HG03558 (cell line): ENCODE results near the gene FPR1.

Experiments used
- ATAC-seq: cut with Tn5 transposase; IDR thresholded peaks from one replicate; pipeline ENCODE4 v1.9.1; 2021; ENCODE audit warnings: moderate number of reproducible peaks; ENCODE audit not compliant: unreplicated experiment; ENCODE audit errors: extremely low read depth

The FPR1 gene, protein sequence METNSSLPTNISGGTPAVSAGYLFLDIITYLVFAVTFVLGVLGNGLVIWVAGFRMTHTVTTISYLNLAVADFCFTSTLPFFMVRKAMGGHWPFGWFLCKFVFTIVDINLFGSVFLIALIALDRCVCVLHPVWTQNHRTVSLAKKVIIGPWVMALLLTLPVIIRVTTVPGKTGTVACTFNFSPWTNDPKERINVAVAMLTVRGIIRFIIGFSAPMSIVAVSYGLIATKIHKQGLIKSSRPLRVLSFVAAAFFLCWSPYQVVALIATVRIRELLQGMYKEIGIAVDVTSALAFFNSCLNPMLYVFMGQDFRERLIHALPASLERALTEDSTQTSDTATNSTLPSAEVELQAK

DNA sequence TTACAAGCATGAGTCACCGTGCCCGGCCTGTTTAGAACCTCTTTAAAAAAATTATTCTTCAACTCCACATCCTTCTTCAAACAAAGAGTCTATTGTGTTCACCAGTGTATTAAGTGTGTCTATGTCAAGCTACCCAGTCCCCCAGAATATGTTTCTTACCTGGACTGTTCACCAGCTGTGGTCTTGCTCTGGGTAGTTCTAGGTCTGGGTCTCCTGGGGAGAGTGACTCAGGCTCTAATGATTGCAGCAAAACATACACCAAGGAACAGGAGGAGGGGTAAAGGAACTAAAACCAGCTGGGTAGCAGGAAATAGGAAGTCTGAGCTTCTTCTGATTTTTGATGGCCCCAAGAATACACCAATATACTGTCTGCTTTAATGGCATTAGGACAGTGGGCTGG, at the start of gene FPR1:
Gene FPR1, minus strand, starts transcription at position 224 of the 400 bp plus-strand sequence. CDS start 4,884 bp downstream, outside the sequence.
- ATAC-seq, result no peak

DNA sequence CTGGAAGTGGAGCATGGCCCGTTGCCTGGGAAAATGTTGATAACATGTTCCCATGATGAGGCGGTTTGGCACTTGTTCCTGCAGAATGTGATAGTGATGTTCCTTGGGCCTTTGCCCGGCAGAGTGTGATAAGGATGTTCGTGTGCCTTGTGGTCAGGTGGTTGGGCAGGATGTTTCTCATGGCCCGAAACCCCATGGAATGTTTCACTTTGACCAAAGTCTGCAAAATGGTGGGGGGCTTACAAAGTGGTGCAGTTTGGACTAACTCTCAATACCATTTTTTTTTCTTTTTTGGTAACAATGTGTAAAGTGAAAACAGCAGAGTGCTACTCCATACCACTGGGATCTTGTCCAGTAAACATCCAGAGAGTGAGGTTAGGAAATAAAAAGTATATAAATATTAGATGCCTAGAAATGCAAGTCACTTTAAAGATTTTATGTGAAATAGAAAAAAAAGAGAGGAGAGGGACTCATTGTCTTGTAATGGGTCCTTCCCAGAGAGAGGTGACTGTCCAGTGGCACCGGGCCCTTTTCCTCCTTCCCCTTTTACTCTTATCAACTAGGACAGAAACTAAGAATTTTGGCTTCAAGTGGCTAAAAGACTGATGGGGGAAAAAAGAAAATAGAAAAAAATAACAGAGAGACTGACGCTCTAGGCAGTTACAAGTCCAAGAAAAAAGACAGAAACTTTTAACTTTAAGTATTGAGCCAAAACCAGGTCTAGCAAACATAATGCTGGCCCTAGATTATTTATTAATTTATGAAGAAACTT, 49.0 kb upstream of the FPR1 start:
- no peak for ATAC-seq

DNA sequence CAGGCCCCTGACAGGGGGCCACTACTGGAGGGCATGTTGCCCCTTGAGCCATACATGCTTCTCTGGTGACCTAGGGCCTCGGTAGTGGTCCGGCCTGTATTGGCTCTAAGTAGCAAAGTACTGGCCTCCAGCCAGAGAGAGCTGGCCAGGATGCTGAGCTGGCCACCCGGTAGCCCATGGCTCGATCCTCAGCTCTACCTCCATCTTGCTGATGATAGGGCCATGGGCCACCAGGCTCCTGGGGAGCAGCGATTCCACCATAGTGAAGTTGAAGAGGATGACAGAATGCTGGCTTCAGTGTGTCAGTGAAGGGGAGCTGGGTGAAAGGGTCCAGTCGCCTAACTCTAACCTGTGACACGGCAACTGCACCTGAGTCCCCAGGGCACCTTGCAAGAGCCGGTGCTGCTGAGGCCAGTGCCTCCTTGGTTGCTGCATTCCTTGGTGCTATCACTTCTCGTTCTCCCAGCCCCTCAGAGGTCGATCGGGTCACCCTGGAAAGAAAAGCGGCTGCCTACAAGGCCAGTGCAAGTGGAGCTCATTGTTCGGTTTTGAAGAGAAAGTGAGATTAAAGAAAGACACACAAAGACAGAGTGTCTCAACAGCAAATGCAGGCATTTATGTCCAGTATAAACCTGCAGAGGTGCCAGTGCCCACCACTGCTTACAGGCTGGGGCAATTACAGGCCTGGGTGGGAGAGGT, 48.2 kb upstream of the FPR1 start:
- ATAC-seq, result no peak

DNA sequence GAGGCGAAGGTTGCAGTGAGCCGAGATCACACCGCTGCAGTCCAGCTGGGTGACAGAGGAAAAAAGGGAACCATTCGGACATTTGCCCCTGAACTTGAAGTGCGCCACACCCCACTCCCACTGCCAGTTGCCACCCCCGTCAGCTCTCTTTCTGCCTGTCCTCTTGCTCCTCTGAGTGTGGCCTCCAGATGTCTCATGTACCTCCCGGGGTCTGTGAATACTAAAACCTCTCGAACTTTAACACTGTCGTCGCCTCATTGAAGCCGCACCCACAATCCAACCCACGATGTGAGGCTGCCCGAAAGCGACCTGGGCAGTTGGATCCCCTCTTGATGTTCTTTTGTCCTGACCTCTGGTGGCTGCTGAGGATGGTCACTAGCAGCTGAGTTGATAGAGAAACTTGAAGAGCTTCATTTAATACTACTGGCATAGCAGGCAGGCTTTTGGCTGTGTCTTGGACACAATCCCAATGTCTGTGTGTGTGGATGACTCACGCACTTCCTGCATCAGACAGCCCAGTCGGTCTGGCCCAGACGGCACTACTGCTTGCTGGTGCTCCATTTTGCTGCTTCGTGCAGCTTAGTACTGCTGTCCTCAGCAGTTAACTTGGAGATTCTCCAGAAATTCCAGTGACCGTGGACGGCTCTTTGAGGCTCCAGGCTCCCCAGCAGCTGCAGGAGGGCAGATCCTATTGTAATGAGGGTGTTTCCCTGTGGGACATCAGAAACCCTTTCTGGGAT, 47.5 kb upstream of the FPR1 start:
- no peak for ATAC-seq

DNA sequence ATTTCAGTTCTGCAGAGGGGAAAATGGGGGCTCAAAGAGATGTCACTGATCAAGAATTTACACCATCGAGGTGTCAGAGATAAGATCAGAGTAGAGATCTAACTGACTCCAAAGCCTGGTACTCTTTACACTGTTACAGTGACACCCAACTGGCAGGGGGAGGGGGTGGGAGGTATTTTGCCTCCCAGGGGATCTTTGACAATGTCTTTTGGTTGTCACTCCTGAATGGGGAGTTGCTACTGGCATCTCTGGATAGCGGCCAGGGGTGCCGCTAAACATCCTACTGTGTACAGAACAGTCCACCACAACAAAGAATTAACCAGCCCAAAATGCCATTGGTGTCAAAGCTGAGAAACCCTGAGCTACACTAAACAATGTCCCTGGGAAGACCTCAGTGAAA, 46.4 kb upstream of the FPR1 start:
- no peak for ATAC-seq

DNA sequence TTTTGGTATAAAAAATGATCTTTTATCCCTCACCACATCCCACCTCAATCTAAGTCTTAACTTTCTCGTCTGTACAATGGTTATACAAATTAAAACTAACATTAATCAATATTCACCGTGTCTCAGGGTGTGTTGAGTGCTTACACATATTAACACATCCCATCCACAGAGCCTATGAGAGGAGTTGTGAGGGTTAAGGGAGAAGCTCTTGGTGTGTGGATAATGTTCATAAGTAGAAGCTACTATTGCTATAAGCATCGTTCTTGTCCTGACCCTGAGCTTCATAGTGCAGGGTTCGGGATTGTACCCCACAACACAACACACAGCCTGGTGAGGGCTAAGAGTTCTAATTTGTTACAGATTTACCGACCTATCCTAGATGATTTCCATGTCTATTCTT, 45.8 kb upstream of the FPR1 start:
- ATAC-seq, result no peak

DNA sequence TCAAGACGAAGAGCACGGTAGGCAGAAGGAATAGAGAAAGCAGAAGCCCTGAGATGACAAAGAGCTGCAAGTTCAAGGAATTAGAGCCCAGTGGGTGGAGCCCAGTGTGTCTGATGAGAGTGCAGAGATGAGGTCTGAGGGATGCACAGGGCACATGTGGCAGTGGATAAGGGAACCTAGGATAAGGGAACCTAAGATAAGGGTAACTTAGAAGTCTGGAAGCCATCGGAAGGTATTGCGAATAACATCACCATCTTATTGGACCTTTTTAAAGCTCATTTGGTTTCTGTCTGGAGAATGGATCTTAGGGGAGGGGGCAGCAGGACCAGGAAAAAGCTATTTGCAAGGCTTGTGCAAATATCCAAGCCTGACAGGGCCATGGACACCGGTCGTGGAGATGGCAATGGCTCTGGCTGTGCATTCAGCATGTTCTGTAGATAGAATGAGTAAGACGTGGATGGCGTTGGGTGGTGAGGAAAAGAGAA, 44.6 kb upstream of the FPR1 start:
- ATAC-seq, result no peak

DNA sequence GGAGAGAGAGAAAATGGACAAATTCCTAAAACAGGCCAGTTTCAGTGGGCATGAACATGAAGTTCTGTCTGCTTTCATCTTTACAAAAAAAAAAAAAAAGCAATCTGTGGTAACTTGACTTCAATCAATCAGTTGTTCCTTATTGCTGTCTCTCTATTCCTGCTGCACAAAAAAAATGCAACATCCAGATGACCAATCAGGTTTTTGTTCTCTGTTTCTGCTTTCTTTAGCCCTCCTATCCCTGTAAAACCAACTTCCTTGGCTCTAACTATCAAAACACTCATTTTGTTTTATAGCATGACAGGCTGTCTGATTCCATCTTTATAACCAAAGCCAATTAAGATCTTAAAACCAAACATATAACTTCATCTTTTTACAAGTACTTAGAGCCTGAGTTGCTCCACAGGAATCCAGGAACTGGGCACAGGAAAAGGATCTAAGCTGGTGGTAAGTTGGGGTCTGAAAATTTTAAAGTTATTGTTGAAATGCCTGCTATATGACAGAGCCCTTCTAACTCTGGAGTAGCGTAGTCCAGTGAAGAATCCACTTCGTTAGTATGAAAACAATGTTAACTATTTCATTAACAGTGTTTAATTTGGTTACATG, 43.3 kb upstream of the FPR1 start, which contains the start of gene FPR3:
Gene FPR3, plus strand, starts transcription at position 273 of the 606 bp plus-strand sequence. CDS start 28,592 bp downstream, outside the sequence.
- no peak for ATAC-seq

DNA sequence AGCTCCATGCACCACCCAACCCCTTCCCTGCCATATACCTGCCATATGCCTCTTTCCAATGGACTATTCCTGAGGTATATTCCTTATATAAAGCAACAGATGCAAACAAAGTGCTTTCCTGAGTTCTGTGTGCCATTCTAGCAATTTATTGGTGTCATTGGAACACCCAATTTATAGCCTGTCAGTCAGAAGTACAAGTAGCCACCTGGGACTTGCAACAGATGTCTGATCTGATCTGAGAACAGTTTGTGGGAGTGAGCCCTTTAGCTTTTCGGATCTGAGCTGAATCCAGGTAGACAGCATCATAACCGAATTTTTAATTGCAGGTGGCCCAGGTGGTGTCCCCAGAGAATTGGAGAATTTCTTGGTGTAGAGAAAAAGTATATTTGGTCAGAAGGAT, 42.3 kb upstream of the FPR1 start:
- ATAC-seq, result no peak

DNA sequence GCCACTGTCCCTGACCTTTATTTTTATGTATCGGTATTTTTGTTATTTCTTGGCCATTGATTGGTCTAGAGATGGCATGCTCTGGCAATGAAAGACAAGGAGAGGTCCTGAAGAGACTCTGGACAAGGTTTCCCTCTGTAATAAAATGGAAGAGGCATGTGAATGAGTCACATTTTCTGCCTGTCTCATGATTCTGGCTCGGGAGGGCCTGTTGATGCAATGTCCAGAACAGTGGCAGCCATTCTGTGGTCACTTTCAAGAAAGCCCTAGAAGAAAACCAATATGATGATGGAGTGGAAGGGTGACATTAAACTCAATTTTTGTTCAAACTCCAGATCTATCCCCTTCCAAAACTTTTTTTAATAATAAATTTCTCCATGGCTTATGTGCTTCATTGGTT, 41.3 kb upstream of the FPR1 start:
- no peak for ATAC-seq

DNA sequence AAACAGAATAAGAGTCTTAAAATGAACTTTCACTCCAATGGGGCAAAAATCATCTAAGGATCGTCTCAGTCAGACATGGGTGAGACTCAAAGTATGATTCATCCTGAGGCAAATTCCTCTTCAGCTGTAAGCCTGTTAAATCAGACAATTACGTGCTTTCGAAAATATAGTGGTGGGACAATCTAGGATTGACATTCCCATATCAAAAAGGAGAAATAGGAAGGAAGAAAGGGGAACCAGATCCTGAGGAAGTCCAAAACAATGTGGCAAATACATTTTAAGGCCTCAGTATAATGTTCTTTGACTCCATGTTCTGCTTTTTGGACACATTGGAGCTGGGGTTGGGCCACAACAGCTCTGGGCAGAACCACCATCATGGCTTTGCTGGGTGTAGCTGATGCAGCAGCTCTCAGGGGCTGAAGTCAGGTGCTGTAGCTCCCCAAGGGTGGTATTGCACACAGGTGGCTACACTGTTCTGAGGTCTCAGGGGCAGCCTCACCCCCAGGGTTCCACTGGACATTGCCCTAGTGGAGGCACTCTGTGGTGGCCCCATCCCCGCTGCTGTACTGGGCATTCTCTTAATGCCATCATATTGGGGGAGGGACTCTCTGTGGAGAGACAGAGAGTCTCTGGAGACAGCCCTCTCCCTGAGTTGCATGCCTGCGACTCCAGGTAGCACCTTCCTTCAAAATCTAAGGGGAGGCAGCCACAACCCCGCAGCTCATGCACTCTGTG, 37.5 kb upstream of the FPR1 start:
- ATAC-seq, result no peak

DNA sequence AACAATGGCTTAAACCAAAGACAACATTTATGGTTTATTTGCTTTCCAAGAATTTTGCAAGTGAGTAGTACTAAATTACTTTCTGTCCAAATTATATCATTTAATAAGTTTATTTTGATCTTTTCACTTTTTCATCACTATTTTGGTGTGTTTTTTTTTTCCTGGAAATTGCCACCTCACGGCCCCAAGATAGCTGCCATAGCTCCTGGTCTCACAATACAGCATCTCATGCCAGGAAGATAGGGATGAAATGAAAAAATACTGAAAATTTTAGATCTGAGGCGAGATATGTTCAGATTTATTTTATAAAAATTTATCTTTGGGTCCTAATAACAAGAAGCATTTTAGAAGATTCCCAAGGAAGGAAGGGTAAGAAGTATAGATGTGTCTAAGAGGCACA, 36.4 kb upstream of the FPR1 start:
- ATAC-seq, result no peak

DNA sequence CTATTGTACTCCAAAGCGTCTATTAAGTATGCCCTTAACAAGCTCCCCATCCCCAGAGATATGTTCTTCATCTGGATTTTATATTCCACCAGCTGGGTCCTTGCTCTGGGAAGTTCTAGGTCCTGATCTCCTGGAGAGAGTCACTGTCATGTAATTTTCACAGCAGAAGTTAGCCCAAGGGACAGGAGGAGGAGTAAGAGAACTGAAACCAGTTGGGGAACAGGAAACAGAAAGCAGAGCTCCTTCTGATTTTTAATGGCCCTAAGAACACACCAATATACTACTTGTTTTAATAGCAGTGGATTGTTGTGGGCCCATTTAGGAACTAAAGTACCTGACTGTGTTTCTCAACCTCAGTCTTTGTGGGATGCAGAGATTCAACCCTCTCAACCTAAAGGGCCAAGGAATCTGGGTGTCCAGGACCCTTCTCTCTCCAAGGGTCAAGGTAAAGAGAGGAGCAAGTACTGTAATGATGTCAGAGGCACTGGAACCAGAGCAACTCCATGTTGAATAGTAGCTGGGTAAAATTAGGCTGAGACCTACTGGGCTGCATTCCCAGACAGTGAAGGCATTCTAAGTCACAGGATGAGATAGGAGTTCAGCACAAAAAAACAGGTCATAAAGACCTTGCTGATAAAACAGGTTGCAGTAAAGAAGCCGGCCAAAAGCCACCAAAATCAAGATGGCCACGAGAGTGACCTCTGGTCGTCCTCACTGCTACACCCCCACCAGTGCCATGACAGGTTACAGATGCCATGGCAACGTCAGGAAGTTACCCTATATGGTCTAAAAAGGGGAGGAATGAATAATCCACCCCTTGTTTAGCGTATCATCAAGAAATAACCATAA, 35.2 kb upstream of the FPR1 start:
- no peak for ATAC-seq

DNA sequence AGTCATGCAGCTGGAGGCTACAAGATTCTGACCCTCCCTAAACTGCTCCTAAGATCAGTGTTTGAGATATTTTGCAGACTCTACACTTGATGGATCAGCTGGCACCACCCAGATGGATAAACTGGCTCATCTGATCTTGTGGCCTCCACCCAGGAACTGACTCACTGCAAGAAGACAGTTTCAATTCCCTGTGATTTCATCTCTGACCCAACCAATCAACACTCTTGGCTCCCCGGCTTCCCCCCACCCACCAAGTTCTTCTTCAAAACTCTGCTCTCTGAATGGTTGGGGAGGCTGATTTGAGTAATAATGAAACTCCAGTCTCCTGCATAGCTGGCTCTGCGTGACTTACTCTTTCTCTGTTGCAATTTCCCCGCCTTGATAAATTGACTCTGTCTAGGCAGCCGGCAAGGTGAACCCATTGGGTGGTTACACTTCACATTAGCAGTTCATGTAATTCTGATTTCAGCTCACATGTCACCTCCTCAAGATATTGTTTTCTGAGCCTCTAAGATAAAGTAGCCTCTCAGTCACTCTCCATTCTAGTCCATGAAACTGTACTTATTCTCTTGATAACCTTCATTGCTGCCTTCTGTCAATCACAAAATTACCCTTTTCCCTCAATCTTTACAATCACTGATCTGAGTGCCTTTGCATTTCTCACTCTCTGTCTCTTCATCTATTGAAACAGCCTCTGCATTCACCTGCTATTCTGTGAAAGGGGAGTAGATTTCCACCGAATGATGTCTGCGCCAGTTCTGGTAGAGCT, 33.4 kb upstream of the FPR1 start:
- no peak for ATAC-seq

DNA sequence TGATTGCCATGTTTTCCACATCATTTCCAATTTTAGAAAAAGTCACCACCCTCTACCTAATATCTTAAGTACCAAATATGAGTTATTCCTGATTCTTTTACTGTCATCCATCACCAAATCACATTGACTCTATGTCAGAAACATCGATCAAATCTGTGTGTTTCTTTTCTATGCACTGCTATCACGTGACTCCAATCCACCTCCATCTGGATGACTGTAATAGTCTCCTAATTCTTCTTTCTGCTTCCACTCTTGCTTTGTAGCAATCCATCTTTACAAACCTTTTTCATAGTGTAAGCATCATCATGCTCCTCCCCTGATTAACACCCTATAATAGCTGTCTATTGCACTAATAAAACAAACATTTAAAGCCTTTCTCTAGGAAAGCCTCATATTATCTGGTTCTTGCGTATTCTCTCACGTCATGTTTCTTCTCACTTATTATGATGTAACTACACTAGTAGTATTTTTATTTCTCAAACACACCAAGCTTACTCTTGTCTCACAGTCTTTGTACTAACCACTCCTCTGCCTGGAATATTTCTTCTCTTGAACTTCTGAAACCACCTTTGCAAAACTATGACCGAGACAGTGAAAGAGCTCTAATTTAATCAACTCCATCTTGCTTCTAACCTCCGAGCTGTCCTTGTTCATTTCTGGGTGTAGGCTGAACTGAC, 32.6 kb upstream of the FPR1 start:
- no peak for ATAC-seq

DNA sequence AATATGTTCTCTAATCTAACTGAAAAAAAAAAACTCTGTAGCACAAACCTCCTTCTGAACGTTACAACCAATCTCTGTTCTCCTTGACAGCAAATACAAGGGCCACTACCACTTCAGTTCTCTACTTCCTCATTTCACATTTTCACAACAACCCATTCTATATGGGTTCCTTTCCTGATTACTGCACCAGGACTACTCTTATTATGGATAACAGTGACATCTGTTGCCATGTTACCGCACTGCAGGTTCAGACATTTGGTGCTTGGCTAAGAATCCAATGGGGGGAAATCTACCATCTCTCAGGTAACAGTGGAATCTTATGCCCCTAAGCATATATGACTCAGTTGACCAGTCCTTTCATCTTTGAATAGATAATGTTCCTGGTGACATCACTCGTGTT, 31.7 kb upstream of the FPR1 start:
- ATAC-seq, result no peak

DNA sequence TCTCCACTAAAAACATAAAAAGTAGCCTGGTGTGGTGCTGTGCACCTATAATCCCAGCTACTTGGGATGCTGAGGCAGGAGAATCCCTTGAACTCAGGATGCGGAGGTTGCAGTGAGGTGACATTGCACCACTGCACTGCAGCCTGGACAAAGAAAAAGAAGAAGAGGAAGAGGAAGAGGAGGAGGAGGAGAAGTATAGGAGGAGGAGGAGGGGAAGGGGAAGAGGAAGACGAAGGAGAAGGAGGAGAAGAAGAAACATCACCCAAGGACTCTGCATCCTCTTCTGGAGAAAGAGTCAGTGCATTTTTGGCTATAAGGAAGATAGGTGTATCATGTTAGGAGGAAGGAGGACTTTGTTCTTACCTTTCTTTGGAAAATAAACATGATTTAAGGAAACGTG, 30.3 kb upstream of the FPR1 start:
- ATAC-seq, result no peak
